NCI-H748 (cell line): ENCODE data around the gene ACTN4.

Source experiments
- DNase-seq: peaks from one replicate; lab custom pipeline; 2025; ENCODE audit not compliant: unreplicated experiment; lab: John Stamatoyannopoulos, UW

ACTN4 gene

GRCh38 chr19:38722947-38723605, 75.6 kb downstream of the ACTN4 start:
- DNase-seq, result no peak

- no peak for DNase-seq
Observed at GRCh38 chr19:38723606-38723965, 76.1 kb downstream of the ACTN4 start.

GRCh38 chr19:38723990-38724854, 76.8 kb downstream of the ACTN4 start:
- DNase-seq, result no peak

- DNase-seq, result no peak
Observed at GRCh38 chr19:38725469-38726283, 78.2 kb downstream of the ACTN4 start.

GRCh38 chr19:38726284-38726673, 78.8 kb downstream of the ACTN4 start:
- DNase-seq, result no peak

- DNase-seq, result no peak
Observed at GRCh38 chr19:38726761-38727301, 79.4 kb downstream of the ACTN4 start.

GRCh38 chr19:38727306-38727867, 79.9 kb downstream of the ACTN4 start:
- no peak for DNase-seq

- DNase-seq, result no peak
Observed at GRCh38 chr19:38727868-38728660, 80.6 kb downstream of the ACTN4 start.

GRCh38 chr19:38728752-38729541, 81.5 kb downstream of the ACTN4 start:
- DNase-seq, result no peak

GRCh38 chr19:38729653-38730469, 82.4 kb downstream of the ACTN4 start:
- peak; percentile 70 for DNase-seq

GRCh38 chr19:38730470-38730730, 83.0 kb downstream of the ACTN4 start:
- DNase-seq, result no peak

GRCh38 chr19:38730731-38731589, 83.5 kb downstream of the ACTN4 start:
- no peak for DNase-seq

GRCh38 chr19:38731654-38732301, 84.3 kb downstream of the ACTN4 start:
- DNase-seq, result no peak

GRCh38 chr19:38733241-38733492, 85.7 kb downstream of the ACTN4 start:
- no peak for DNase-seq

GRCh38 chr19:38733493-38734175, 86.2 kb downstream of the ACTN4 start:
- DNase-seq, result no peak

GRCh38 chr19:38734176-38734425, 86.7 kb downstream of the ACTN4 start:
- no peak for DNase-seq

- DNase-seq, result no peak
Observed at GRCh38 chr19:38734426-38735256, 87.2 kb downstream of the ACTN4 start.
